ENCODE data around the gene KDM2B.

DNA sequence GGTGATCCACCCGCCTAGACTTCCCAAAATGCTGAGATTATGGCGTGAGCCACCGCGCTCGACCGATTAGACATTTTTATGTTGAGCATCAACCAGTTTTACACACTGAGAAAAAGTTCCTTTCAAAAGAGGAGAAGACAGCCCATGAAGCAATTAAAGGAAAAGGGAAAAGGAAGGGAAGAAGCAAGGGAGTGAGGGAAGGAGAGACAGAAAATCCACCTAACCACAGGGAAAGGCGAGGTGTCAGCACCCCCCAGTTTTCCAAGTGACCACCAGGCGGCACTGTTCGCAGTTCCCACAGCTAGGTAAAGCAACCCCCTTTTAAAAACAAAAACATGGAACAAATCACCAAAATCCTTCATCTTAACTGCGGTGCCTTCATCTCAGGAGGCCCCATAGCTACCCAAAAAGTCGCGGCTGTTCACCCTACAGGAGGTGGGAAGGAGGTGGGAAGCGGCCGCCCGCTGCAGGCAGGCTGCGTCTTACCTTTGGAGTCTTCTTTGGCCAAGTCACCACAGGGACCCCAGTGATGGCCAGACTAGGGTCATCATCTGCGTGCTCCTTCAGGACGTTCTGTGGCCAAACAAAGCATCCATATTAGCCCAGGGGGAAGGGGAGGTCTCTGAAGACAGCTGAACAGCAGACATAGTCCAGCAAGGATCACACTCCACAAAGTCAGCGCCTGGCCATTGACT is 86.6 kb downstream of the KDM2B start:
- TF ChIP-seq POLR2AphosphoS5 (IDR thresholded peaks at IDR 0.05; ENCODE audit: borderline replicate concordance, low read depth, low read length) (no peak), EZH2 (IDR thresholded peaks at IDR 0.05) (no peak)

Measured in SK-N-MC (cell line).